ENCODE results near the gene C14orf180. TPM values are rescaled to one million over a fixed set of nuclear protein-coding genes. Genes with fewer than 3 reads are reported as not detected.
"Not testable (repeated sequence)": the region's sequence is repeated elsewhere in the genome, so short reads cannot be mapped to it uniquely, and the experiment has no call there.

C14orf180 gene
- total and polyA plus RNA-seq, 3 donors from 2014 or later, result 0.16 to 0.86 TPM; not detected in 1

DNA sequence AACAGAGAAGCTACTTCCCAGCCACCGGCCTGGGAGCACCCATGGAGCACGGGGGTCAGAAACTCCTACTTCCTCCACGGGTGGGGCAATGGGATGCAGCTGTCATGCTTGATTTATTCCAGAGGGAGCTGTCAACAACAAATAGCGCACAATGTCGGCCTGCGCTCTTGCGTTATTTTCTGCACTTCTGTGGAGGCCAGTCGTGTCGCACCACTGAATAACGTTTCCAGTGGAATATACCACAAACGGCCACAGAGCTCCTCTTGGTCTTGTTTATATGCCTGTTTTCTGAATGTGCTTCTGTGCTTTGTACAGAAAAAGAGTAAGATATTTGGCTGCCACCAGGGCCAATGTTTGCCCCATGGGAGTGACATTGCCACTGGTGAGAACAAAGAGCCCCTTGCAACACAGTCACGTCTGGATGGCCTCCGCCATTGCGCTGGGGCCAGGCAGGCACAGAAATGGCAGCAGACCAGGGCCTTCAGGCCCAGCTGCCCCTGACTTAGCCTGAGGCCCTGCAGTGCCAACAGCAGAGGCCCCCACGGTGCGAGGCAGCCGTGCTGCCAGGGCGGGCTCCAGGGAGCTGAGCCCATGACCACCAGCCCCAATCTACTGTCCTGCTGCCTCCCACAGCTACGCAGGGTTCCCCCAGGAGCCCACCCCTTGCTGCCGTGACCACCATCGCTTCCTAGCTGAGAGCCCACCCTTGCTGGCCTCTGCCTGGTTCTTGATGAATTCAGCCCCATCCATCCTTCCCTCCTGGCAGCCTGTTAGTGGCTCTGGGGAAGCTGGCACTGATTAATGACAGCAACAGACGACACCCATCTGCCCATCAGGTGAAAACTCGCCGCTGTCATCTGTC lies 53.9 kb downstream of the C14orf180 start:
- TF ChIP-seq POLR2A (IDR thresholded peaks at IDR 0.05), result no peak
- TF ChIP-seq, protein P1, sequence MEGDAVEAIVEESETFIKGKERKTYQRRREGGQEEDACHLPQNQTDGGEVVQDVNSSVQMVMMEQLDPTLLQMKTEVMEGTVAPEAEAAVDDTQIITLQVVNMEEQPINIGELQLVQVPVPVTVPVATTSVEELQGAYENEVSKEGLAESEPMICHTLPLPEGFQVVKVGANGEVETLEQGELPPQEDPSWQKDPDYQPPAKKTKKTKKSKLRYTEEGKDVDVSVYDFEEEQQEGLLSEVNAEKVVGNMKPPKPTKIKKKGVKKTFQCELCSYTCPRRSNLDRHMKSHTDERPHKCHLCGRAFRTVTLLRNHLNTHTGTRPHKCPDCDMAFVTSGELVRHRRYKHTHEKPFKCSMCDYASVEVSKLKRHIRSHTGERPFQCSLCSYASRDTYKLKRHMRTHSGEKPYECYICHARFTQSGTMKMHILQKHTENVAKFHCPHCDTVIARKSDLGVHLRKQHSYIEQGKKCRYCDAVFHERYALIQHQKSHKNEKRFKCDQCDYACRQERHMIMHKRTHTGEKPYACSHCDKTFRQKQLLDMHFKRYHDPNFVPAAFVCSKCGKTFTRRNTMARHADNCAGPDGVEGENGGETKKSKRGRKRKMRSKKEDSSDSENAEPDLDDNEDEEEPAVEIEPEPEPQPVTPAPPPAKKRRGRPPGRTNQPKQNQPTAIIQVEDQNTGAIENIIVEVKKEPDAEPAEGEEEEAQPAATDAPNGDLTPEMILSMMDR (IDR thresholded peaks at IDR 0.05), result no peak
- Histone ChIP-seq H3K9me3 (no peaks in the 10 kb centered on the region), H3K4me3 (no peak overlapping the region), H3K36me3 (ENCODE audit: low read depth, missing control alignments) (no peaks in the 10 kb centered on the region), H3K4me1 (no peaks in the 10 kb centered on the region), H3K27ac (no peak overlapping the region), H3K27me3 (no peaks in the 10 kb centered on the region)
- WGBS, 2 donors, result 88% methylated on average over 20 to 24 of the region's 24 CpGs
- intact Hi-C loops (cut with DNase I; ENCODE audit: low total_unique reads), result loop anchor here (10.0 kb wide), 1 partner anchor 489 kb away; no protein-coding TSS in a partner anchor
- no peak for DNase-seq

DNA sequence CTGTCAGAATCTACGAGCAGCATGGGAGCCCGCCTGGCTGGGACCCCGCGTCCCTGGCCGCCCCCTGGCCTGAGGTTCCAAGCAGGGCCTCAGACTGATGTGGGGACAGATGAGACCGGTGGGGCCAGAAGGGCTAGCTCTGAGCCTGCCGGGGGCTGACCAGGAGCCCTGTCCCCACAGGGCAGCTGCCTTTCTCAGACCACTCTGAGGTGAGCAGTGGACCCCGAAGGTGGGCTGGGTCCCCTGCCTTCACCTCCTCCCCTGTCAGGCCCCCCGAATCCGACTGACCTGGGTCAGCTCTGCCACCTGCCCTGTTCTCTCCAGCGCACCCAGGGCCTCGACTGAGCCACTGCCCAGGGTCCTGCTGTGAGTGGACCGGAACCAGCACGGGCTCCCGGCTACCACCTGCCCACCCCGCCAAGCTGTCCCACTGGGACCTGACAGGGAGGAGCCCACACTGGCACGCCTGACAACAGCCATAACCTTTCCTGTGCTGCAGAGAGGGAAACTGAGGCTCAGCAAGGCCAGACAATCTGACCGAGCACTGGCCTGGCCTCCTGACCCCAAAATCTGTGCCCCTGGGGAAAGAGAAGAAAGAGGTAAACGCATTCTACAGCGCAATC lies 54.7 kb downstream of the C14orf180 start:
- H3K36me3 ChIP-seq (ENCODE audit: low read depth, missing control alignments), result no peaks in the 10 kb centered on the region
- 91 to 96% methylated on average over 8 to 20 of the region's 20 CpGs for WGBS, 2 donors
- no peaks in the 10 kb centered on the region for H3K4me1 ChIP-seq
- intact Hi-C loops (cut with DNase I; ENCODE audit: low total_unique reads), result loop anchor here (10.0 kb wide), 1 partner anchor 489 kb away; no protein-coding TSS in a partner anchor
- no peak overlapping the region for H3K27ac ChIP-seq
- H3K9me3 ChIP-seq, result no peaks in the 10 kb centered on the region
- DNase-seq, result no peak
- no peaks in the 10 kb centered on the region for H3K27me3 ChIP-seq
- no peak overlapping the region for H3K4me3 ChIP-seq
- no peak for TF ChIP-seq POLR2A (IDR thresholded peaks at IDR 0.05)
- TF ChIP-seq, protein P1 (IDR thresholded peaks at IDR 0.05), result no peak

DNA sequence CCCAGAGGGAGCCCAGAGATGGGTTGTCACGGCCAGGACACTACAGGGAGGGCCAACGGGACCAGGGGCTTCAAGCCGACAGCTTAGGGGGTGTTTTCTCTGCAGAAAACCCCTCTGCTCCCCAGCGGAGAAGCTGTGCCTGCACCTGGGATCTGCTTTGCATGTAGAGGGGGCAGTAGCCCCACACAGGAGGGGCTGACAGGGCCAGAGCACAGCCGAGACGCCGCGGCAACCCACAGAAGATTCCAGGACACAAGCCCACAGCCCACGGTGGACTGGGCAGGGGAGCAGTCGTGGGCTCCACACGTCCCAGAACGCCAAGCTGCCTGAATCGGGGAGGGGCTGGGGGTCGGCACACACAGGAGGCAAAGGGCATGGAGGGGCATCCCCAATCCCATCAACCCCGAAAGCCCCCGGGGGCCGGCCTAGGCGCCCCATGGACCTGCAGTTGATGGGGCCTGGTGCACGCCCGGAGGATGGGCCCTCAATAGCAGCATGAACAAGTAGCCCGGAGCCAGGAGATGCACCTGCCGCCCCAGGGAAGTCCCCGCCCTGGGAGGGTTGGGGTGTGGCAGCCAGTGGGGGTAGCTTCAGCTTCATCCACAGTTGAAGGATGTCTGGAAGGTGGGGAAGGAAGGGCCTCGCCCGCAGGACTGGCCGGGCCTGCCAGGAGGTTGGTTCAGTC lies 55.5 kb downstream of the C14orf180 start:
- 90% methylated on average over 16 to 25 of the region's 26 CpGs for WGBS, 2 donors
- Histone ChIP-seq H3K4me3 (no peak overlapping the region), H3K27me3 (no peaks in the 10 kb centered on the region), H3K27ac (no peak overlapping the region), H3K4me1 (no peaks in the 10 kb centered on the region), H3K36me3 (ENCODE audit: low read depth, missing control alignments) (no peaks in the 10 kb centered on the region), H3K9me3 (no peaks in the 10 kb centered on the region)
- no peak for TF ChIP-seq POLR2A (IDR thresholded peaks at IDR 0.05)
- TF ChIP-seq, protein P1 (IDR thresholded peaks at IDR 0.05), result no peak
- DNase-seq, result no peak
- intact Hi-C loops (cut with DNase I; ENCODE audit: low total_unique reads), result loop anchor here (10.0 kb wide), 1 partner anchor 490 kb away; no protein-coding TSS in a partner anchor

DNA sequence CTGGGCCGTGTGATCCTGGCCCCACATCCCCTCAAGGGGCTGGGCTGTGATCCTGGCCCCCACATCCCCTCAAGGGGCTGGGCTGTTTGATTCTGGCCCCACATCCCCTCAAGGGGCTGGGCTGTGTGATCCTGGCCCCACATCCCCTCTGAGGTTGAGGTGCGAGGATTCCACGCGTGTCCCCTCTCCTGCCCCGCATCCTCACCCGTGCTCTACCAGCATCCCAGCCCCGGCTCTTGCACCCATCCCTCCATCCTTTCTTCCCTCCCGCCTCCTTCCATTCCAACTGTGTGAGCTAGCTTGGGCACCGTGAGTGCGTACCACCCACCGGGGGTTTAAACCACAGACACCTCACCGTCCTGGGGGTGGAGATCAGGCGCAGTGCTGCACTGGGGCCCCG lies 56.2 kb downstream of the C14orf180 start:
- Histone ChIP-seq H3K4me3 (no peak overlapping the region), H3K4me1 (no peaks in the 10 kb centered on the region), H3K36me3 (ENCODE audit: low read depth, missing control alignments) (no peaks in the 10 kb centered on the region), H3K9me3 (no peaks in the 10 kb centered on the region), H3K27me3 (no peaks in the 10 kb centered on the region), H3K27ac (no peak overlapping the region)
- DNase-seq, result no peak
- intact Hi-C loops (cut with DNase I; ENCODE audit: low total_unique reads), result loop anchor here (10.0 kb wide), 1 partner anchor 491 kb away; no protein-coding TSS in a partner anchor
- WGBS, 2 donors, result 87 to 89% methylated on average over 11 to 14 of the region's 14 CpGs
- TF ChIP-seq POLR2A (IDR thresholded peaks at IDR 0.05), result no peak

DNA sequence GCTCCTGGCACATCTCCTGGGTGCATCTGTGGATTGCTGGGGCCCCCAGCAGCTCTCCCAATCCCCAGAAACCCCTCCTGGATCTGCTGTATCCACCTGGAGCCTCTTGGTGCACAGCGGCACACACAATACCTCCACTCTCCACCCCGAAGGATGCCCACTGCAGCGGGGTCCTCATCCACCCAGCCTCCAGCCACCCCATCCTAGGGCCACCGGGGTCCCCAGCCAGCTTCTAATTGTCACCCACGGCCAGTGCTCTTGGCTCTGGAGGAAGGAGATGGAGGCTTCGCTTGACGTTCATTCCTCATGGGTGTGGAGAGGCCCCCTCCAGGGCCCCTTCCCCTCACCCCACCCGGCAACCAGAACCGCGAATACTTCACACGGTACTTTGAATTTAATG lies 56.6 kb downstream of the C14orf180 start:
- 90 to 92% methylated on average over 9 to 11 of the region's 11 CpGs for WGBS, 2 donors
- no peak overlapping the region for H3K4me3 ChIP-seq
- no peaks in the 10 kb centered on the region for H3K36me3 ChIP-seq (ENCODE audit: low read depth, missing control alignments)
- no peaks in the 10 kb centered on the region for H3K9me3 ChIP-seq
- no peaks in the 10 kb centered on the region for H3K4me1 ChIP-seq
- TF ChIP-seq POLR2A (IDR thresholded peaks at IDR 0.05), result no peak
- TF ChIP-seq, protein P1 (IDR thresholded peaks at IDR 0.05), result no peak
- H3K27me3 ChIP-seq, result no peaks in the 10 kb centered on the region
- no peak for DNase-seq
- no peak overlapping the region for H3K27ac ChIP-seq
- intact Hi-C loops (cut with DNase I; ENCODE audit: low total_unique reads), result loop anchor here (10.0 kb wide), 1 partner anchor 491 kb away; no protein-coding TSS in a partner anchor

DNA sequence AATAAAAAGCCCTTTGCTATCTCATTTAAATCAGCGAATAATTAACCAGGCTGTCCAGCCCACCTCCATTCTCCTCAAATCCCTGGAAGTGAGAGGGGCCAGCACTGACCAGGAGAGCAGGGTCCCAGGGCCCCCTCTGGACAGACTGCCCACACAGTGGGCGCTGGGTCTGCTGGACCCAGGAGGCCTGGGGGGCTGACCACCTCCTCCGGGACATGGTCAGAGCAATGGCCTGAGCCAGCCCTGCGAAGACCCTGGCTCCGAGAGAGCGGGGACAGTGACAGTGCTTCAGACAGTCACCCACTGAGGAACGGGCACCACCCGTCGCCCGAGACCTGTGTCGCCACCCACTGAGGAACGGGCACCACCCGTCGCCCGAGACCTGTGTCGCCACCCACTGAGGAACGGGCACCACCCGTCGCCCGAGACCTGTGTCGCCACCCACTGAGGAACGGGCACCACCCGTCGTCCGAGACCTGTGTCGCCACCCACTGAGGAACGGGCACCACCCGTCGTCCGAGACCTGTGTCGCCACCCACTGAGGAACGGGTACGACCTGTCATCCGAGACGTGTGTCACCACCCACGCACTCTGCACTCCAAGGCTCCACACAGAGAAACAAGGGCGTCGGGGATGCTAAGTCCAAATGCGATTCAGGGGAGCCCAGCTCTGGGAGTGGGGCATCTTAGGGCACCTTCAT lies 57.4 kb downstream of the C14orf180 start:
- not testable (repeated sequence) for H3K4me3 ChIP-seq; H3K4me1 ChIP-seq; H3K27ac ChIP-seq; H3K27me3 ChIP-seq; DNase-seq; H3K36me3 ChIP-seq (ENCODE audit: low read depth, missing control alignments); H3K9me3 ChIP-seq
- WGBS, 2 donors, result 89 to 93% methylated on average over 26 to 39 of the region's 39 CpGs
- intact Hi-C loops (cut with DNase I; ENCODE audit: low total_unique reads), result loop anchor here (10.0 kb wide), 1 partner anchor 492 kb away; no protein-coding TSS in a partner anchor
